HEK293 (cell line): ENCODE data around the gene ZNF462.

Experiments used
- CTCF ChIA-PET: fragments of 350-600 bp; formaldehyde crosslinking; extraction: SDS; loops from one replicate; lab custom pipeline; 2021; ENCODE audit warnings: antibody characterized with exemption; lab: Yijun Ruan, JAX
- POLR2A ChIA-PET: fragments of 300-600 bp; formaldehyde crosslinking; extraction: SDS; loops from one replicate; lab custom pipeline; 2020; ENCODE audit warnings: antibody characterized with exemption, inconsistent platforms; lab: Yijun Ruan, JAX
- H3K27ac ChIP-seq: fragments of 200-500 bp; sonication (Bioruptor generic); 2 replicates; pipeline ENCODE4 v1.5.1; 2014; ENCODE audit warnings: low read depth, low read length, control low read depth, inconsistent platforms; ENCODE audit errors: extremely low read depth
- H3K36me3 ChIP-seq, 2 experiments: fragments of 200-500 bp in 1 of 2; sonication (Bioruptor generic) in 1 of 2; 1 replicate in 1 of 2; 2 replicates in 1 of 2; pipeline ENCODE4 v1.5.1; 2014 to 2017; ENCODE audit warnings: inconsistent platforms in 2 of 2, low read length in 2 of 2; ENCODE audit not compliant: control insufficient read depth in 2 of 2, insufficient read depth in 1 of 2
- H3K4me1 ChIP-seq: fragments of 200-500 bp; sonication (Bioruptor generic); 2 replicates; pipeline ENCODE4 v1.5.1; 2014; ENCODE audit warnings: mild to moderate bottlenecking, low read length, inconsistent platforms; ENCODE audit not compliant: control insufficient read depth, insufficient read depth
- H3K4me3 ChIP-seq: 2 replicates; pipeline ENCODE4 v1.5.1; 2011; ENCODE audit warnings: low read depth, mild to moderate bottlenecking, control low read depth, low read length, moderate library complexity
- H3K9me3 ChIP-seq: fragments of 200-500 bp; sonication (Bioruptor generic); 2 replicates; pipeline ENCODE4 v1.5.1; 2014; ENCODE audit warnings: low read depth, low read length, inconsistent platforms; ENCODE audit not compliant: control insufficient read depth, insufficient read depth
- KLF1 ChIP-seq: fragments of 450-650 bp; formaldehyde crosslinking; IDR thresholded peaks from 2 replicates; pipeline ENCODE4 v1.5.1; 2016; ENCODE audit warnings: missing biosample characterization, missing genetic modification characterization
- TRIM28 ChIP-seq: IDR thresholded peaks from 2 replicates; pipeline ENCODE4 v1.6.1; 2011; ENCODE audit warnings: low read length, control low read depth, borderline replicate concordance
- ZBTB21 ChIP-seq: fragments of 450-650 bp; formaldehyde crosslinking; IDR thresholded peaks from 2 replicates; pipeline ENCODE4 v1.5.1; 2017; ENCODE audit warnings: missing biosample characterization, missing genetic modification characterization
- ZBTB7A ChIP-seq: fragments of 450-650 bp; formaldehyde crosslinking; IDR thresholded peaks from 2 replicates; pipeline ENCODE4 v1.5.1; 2016; ENCODE audit warnings: low read depth, missing biosample characterization, missing genetic modification characterization
- ZFP41 ChIP-seq: fragments of 450-650 bp; formaldehyde crosslinking; IDR thresholded peaks from 2 replicates; pipeline ENCODE4 v1.5.1; 2016; ENCODE audit warnings: missing biosample characterization, missing genetic modification characterization, borderline replicate concordance
- ZNF112 ChIP-seq: fragments of 450-650 bp; formaldehyde crosslinking; IDR thresholded peaks from 2 replicates; pipeline ENCODE4 v1.5.0; 2017; ENCODE audit warnings: missing biosample characterization, missing genetic modification characterization
- ZNF211 ChIP-seq: fragments of 450-650 bp; formaldehyde crosslinking; IDR thresholded peaks from 2 replicates; pipeline ENCODE4 v1.5.1; 2016; ENCODE audit warnings: low read depth, missing biosample characterization, missing genetic modification characterization
- ZNF248 ChIP-seq: fragments of 450-650 bp; formaldehyde crosslinking; IDR thresholded peaks from 2 replicates; pipeline ENCODE4 v1.5.1; 2017; ENCODE audit warnings: missing biosample characterization, missing genetic modification characterization
- ZNF433 ChIP-seq: fragments of 450-650 bp; formaldehyde crosslinking; IDR thresholded peaks from 2 replicates; pipeline ENCODE4 v1.5.1; 2016; ENCODE audit warnings: missing biosample characterization, missing genetic modification characterization, low read depth
- ZNF549 ChIP-seq: fragments of 450-650 bp; IDR thresholded peaks from 2 replicates; pipeline ENCODE4 v1.5.1; 2018; ENCODE audit warnings: missing biosample characterization, missing genetic modification characterization, mild to moderate bottlenecking, inconsistent platforms, moderate library complexity
- ZNF555 ChIP-seq: fragments of 450-650 bp; formaldehyde crosslinking; conservative IDR thresholded peaks from 2 replicates; pipeline ENCODE4 v1.5.1; 2017; ENCODE audit warnings: missing biosample characterization, mild to moderate bottlenecking, missing genetic modification characterization, inconsistent platforms
- ZNF571 ChIP-seq: fragments of 450-650 bp; formaldehyde crosslinking; IDR thresholded peaks from 2 replicates; pipeline ENCODE4 v1.5.0; 2017; ENCODE audit warnings: missing biosample characterization, missing genetic modification characterization
- ZNF707 ChIP-seq: fragments of 450-650 bp; formaldehyde crosslinking; IDR thresholded peaks from 2 replicates; pipeline ENCODE4 v1.5.1; 2016; ENCODE audit warnings: missing biosample characterization, missing genetic modification characterization
- ZNF747 ChIP-seq: fragments of 450-650 bp; formaldehyde crosslinking; IDR thresholded peaks from 2 replicates; pipeline ENCODE4 v1.5.1; 2016; ENCODE audit warnings: missing biosample characterization, missing genetic modification characterization
- ZNF837 ChIP-seq: fragments of 450-650 bp; formaldehyde crosslinking; IDR thresholded peaks from 2 replicates; pipeline ENCODE4 v1.5.1; 2016; ENCODE audit warnings: missing biosample characterization, missing genetic modification characterization
- ZSCAN23 ChIP-seq: fragments of 450-650 bp; formaldehyde crosslinking; IDR thresholded peaks from 2 replicates; pipeline ENCODE4 v1.5.1; 2016; ENCODE audit warnings: missing biosample characterization, missing genetic modification characterization
- ZXDB ChIP-seq: fragments of 450-650 bp; formaldehyde crosslinking; IDR thresholded peaks from 2 replicates; pipeline ENCODE4 v1.5.1; 2016; ENCODE audit warnings: missing biosample characterization, missing genetic modification characterization
- TF ChIP-seq, protein P1 (sequence below): fragments of 450-650 bp; formaldehyde crosslinking; conservative IDR thresholded peaks from 2 replicates; pipeline ENCODE4 v1.5.1; 2016; ENCODE audit warnings: low read depth, missing biosample characterization, missing genetic modification characterization
- TF ChIP-seq, protein P2 (sequence below): fragments of 450-650 bp; formaldehyde crosslinking; IDR thresholded peaks from 2 replicates; pipeline ENCODE4 v1.5.1; 2016; ENCODE audit warnings: missing biosample characterization, missing genetic modification characterization
- TF ChIP-seq, protein P3 (sequence below): fragments of 450-650 bp; formaldehyde crosslinking; IDR thresholded peaks from 2 replicates; pipeline ENCODE4 v1.5.1; 2016; ENCODE audit warnings: missing biosample characterization, missing genetic modification characterization
- TF ChIP-seq, protein P4 (sequence below): IDR thresholded peaks from 2 replicates; pipeline ENCODE4 v1.6.1; 2011; ENCODE audit warnings: mild to moderate bottlenecking, low read depth, low read length, borderline replicate concordance
- TF ChIP-seq, protein P5 (sequence below): fragments of 450-650 bp; formaldehyde crosslinking; IDR thresholded peaks from 2 replicates; pipeline ENCODE4 v1.5.1; 2016; ENCODE audit warnings: missing biosample characterization, missing genetic modification characterization

ZNF462 gene

DNA sequence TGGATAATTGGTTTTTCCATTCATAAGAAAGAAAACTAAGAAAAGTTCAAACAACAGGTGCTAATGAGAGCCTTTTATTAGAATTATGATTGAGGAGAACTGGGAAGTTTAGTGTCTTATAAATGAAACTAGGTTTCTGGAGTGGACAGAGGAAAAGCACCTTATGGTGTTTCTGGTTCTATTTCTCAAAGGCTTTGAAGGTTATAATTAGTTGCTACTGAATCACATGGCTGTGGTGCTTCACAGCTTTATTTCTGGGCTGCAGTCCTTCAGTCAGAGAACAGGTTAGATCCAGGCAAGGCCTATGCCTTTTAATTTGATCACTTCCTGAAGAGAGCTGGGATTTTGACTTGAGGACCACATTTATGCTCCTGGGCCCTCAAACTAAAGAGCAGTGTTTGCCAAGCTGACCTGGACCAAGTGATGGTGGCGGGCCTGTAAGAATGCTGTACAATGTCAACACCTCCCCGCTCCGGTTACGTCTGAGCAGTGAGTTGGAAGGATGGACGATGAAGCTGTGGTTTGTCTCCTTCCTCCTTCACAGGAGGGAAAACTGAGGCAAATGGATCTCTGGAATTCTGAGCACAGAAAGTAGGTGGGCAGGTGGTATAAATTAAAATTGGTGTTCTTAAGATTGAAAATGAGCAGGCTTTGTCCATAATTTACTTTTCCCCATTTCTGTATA lies 56.0 kb downstream of the ZNF462 start (continued):
- TF ChIP-seq, protein P1, sequence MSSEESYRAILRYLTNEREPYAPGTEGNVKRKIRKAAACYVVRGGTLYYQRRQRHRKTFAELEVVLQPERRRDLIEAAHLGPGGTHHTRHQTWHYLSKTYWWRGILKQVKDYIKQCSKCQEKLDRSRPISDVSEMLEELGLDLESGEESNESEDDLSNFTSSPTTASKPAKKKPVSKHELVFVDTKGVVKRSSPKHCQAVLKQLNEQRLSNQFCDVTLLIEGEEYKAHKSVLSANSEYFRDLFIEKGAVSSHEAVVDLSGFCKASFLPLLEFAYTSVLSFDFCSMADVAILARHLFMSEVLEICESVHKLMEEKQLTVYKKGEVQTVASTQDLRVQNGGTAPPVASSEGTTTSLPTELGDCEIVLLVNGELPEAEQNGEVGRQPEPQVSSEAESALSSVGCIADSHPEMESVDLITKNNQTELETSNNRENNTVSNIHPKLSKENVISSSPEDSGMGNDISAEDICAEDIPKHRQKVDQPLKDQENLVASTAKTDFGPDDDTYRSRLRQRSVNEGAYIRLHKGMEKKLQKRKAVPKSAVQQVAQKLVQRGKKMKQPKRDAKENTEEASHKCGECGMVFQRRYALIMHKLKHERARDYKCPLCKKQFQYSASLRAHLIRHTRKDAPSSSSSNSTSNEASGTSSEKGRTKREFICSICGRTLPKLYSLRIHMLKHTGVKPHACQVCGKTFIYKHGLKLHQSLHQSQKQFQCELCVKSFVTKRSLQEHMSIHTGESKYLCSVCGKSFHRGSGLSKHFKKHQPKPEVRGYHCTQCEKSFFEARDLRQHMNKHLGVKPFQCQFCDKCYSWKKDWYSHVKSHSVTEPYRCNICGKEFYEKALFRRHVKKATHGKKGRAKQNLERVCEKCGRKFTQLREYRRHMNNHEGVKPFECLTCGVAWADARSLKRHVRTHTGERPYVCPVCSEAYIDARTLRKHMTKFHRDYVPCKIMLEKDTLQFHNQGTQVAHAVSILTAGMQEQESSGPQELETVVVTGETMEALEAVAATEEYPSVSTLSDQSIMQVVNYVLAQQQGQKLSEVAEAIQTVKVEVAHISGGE = no peak
- TF ChIP-seq ZNF747 (tag by site-specific recombination) (no peak), ZNF555 (tag by site-specific recombination) (no peak)
- TF ChIP-seq, protein P2, sequence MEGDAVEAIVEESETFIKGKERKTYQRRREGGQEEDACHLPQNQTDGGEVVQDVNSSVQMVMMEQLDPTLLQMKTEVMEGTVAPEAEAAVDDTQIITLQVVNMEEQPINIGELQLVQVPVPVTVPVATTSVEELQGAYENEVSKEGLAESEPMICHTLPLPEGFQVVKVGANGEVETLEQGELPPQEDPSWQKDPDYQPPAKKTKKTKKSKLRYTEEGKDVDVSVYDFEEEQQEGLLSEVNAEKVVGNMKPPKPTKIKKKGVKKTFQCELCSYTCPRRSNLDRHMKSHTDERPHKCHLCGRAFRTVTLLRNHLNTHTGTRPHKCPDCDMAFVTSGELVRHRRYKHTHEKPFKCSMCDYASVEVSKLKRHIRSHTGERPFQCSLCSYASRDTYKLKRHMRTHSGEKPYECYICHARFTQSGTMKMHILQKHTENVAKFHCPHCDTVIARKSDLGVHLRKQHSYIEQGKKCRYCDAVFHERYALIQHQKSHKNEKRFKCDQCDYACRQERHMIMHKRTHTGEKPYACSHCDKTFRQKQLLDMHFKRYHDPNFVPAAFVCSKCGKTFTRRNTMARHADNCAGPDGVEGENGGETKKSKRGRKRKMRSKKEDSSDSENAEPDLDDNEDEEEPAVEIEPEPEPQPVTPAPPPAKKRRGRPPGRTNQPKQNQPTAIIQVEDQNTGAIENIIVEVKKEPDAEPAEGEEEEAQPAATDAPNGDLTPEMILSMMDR (tag by site-specific recombination) = no peak

DNA sequence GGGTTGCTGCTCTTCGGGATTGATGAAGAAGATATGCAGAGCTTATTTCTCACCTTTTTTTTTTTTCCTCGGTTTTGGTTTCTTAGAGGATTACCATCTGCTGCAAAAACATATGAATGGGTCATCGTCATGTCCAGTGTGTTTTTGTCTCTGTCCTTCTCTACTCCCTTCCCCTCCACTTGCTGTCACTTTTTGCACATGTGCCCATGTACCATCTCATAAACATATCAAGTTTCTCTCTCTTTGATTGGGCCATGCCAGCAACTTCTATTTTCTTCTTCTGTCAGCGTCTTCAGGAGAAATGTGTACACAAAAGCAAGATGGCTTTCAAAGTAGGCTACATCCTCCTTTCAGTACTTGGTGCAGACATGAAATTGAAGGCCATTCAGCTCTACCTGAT lies 57.1 kb downstream of the ZNF462 start:
- H3K36me3 ChIP-seq = peaks cover 0 to 20% of the 10 kb centered on the region in 2 experiments; a peak in 1 of 3 replicates
- peaks cover 4% of the 10 kb centered on the region for H3K4me1 ChIP-seq
- peak overlapping the region; percentile 93 for H3K27ac ChIP-seq
- TF ChIP-seq ZFP41 (tag by site-specific recombination) = no peak
- TF ChIP-seq ZNF112 (tag by site-specific recombination) = no peak
- no peak for TF ChIP-seq ZNF433 (tag by site-specific recombination)
- TF ChIP-seq ZXDB (tag by site-specific recombination) = no peak
- no peak for TF ChIP-seq ZNF248 (tag by site-specific recombination)
- TF ChIP-seq ZNF837 (tag by site-specific recombination) = no peak
- no peak for TF ChIP-seq ZNF707 (tag by site-specific recombination)
- no peak for TF ChIP-seq ZNF211
- TF ChIP-seq KLF1 (tag by site-specific recombination) = no peak
- no peak for TF ChIP-seq ZBTB7A
- TF ChIP-seq, protein P3, sequence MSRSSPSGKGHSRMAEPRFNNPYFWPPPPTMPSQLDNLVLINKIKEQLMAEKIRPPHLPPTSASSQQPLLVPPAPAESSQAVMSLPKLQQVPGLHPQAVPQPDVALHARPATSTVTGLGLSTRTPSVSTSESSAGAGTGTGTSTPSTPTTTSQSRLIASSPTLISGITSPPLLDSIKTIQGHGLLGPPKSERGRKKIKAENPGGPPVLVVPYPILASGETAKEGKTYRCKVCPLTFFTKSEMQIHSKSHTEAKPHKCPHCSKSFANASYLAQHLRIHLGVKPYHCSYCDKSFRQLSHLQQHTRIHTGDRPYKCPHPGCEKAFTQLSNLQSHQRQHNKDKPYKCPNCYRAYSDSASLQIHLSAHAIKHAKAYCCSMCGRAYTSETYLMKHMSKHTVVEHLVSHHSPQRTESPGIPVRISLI (tag by site-specific recombination) = no peak
- no peak for TF ChIP-seq ZNF571 (tag by site-specific recombination)
- no peak for TF ChIP-seq ZNF549 (tag by site-specific recombination)
- TF ChIP-seq ZBTB21 (tag by site-specific recombination) = no peak
- TF ChIP-seq TRIM28 = no peak
- TF ChIP-seq, protein P4, sequence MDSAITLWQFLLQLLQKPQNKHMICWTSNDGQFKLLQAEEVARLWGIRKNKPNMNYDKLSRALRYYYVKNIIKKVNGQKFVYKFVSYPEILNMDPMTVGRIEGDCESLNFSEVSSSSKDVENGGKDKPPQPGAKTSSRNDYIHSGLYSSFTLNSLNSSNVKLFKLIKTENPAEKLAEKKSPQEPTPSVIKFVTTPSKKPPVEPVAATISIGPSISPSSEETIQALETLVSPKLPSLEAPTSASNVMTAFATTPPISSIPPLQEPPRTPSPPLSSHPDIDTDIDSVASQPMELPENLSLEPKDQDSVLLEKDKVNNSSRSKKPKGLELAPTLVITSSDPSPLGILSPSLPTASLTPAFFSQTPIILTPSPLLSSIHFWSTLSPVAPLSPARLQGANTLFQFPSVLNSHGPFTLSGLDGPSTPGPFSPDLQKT = no peak
- TF ChIP-seq ZSCAN23 = no peak
- TF ChIP-seq, protein P5, sequence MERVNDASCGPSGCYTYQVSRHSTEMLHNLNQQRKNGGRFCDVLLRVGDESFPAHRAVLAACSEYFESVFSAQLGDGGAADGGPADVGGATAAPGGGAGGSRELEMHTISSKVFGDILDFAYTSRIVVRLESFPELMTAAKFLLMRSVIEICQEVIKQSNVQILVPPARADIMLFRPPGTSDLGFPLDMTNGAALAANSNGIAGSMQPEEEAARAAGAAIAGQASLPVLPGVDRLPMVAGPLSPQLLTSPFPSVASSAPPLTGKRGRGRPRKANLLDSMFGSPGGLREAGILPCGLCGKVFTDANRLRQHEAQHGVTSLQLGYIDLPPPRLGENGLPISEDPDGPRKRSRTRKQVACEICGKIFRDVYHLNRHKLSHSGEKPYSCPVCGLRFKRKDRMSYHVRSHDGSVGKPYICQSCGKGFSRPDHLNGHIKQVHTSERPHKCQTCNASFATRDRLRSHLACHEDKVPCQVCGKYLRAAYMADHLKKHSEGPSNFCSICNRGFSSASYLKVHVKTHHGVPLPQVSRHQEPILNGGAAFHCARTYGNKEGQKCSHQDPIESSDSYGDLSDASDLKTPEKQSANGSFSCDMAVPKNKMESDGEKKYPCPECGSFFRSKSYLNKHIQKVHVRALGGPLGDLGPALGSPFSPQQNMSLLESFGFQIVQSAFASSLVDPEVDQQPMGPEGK = no peak
- POLR2A ChIA-PET = interaction anchor here (2.4 kb wide), 1 partner anchor 57 kb away, joined by 45 read pairs; the partner anchor contains the start of gene ZNF462
- no peak overlapping the region for H3K4me3 ChIP-seq
- no peaks in the 10 kb centered on the region for H3K9me3 ChIP-seq
- CTCF ChIA-PET = interaction anchor here (0.5 to 1.2 kb wide), 2 partner anchors 56 to 1074 kb away, joined by 3 to 5 read pairs; no protein-coding TSS in a partner anchor
